ENCODE results near the gene CHERP. TPM values are rescaled to one million over a fixed set of nuclear protein-coding genes. Genes with fewer than 3 reads are reported as not detected.

Gene CHERP
- total RNA-seq, 1 donor from 2014 or later, result 78.4 TPM

DNA sequence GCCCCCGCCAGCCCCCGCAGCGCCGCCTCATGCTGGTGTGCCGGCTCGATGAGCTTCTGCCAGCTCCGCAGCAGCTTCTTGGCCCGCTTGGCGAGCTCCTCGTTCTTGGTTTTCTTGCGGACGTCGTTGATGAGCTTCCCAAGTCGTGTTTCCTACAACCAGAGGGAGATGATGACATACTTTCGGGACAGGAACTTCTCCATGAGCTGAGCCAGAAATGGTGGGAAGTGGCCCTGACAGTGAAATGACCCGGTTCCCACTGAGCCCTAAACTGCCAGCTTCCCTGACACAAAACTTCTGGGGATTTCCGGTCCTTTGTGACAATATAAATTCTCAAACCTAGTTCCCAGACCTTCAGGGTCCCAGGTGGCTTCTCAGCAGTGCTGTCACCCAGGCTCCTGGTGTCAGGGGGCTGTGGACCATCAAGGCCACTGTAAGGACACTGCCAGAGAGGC, 35.3 kb upstream of the CHERP start:
- Mint-ChIP-seq H3K9me3 (no peaks in the 10 kb centered on the region), H3K27me3 (ENCODE audit: low read depth) (no peaks in the 10 kb centered on the region), H3K4me3 (no peak overlapping the region), H3K36me3 (peaks cover 13% of the 10 kb centered on the region), H3K27ac (no peak overlapping the region), H3K4me1 (peaks cover 15% of the 10 kb centered on the region)
- no peak for DNase-seq (ENCODE audit: low spot score in 2 of 2, unreplicated experiment in 2 of 2)
- TF ChIP-seq, protein P1, sequence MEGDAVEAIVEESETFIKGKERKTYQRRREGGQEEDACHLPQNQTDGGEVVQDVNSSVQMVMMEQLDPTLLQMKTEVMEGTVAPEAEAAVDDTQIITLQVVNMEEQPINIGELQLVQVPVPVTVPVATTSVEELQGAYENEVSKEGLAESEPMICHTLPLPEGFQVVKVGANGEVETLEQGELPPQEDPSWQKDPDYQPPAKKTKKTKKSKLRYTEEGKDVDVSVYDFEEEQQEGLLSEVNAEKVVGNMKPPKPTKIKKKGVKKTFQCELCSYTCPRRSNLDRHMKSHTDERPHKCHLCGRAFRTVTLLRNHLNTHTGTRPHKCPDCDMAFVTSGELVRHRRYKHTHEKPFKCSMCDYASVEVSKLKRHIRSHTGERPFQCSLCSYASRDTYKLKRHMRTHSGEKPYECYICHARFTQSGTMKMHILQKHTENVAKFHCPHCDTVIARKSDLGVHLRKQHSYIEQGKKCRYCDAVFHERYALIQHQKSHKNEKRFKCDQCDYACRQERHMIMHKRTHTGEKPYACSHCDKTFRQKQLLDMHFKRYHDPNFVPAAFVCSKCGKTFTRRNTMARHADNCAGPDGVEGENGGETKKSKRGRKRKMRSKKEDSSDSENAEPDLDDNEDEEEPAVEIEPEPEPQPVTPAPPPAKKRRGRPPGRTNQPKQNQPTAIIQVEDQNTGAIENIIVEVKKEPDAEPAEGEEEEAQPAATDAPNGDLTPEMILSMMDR (IDR thresholded peaks at IDR 0.05; ENCODE audit: unreplicated experiment), result no peak

- Mint-ChIP-seq H3K36me3 (peaks cover 13% of the 10 kb centered on the region), H3K4me3 (no peak overlapping the region), H3K27me3 (ENCODE audit: low read depth) (no peaks in the 10 kb centered on the region), H3K4me1 (peaks cover 18% of the 10 kb centered on the region), H3K9me3 (no peaks in the 10 kb centered on the region), H3K27ac (no peak overlapping the region)
- no peak for DNase-seq (ENCODE audit: low spot score in 2 of 2, unreplicated experiment in 2 of 2)
- TF ChIP-seq, protein P1 (IDR thresholded peaks at IDR 0.05; ENCODE audit: unreplicated experiment), result no peak
Measured at GRCh38 chr19:16576690-16577530, 34.7 kb upstream of the CHERP start.

- Mint-ChIP-seq H3K4me1 (peaks cover 24% of the 10 kb centered on the region), H3K36me3 (peaks cover 13% of the 10 kb centered on the region), H3K27me3 (ENCODE audit: low read depth) (no peaks in the 10 kb centered on the region), H3K9me3 (no peaks in the 10 kb centered on the region), H3K4me3 (no peak overlapping the region), H3K27ac (no peak overlapping the region)
- DNase-seq (ENCODE audit: low spot score in 2 of 2, unreplicated experiment in 2 of 2), result no peak
- TF ChIP-seq, protein P1 (IDR thresholded peaks at IDR 0.05; ENCODE audit: unreplicated experiment), result no peak
Measured at GRCh38 chr19:16575861-16576689, 33.8 kb upstream of the CHERP start.

DNA sequence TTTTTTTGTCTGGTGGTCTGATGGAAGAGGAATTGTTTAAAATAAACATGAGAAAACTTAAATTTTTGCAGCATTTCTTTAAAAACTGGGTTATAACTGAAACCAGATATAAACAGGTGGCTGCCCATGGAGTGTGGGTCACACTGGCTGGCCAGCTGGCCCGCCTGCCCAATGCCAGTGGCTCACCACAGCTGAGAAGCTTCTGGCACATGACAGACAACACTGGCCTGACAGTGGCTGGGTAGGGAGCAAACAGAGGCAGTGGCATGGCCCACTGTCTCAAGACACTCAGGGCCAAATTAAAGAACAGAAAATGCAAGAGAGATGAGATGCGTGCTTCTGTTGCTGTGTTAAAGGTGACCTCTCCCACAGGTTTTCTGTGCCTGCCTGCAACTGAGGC, 33.0 kb upstream of the CHERP start:
- Mint-ChIP-seq H3K4me3 (no peak overlapping the region), H3K36me3 (peaks cover 13% of the 10 kb centered on the region), H3K27ac (peak overlapping the region; percentile 30), H3K9me3 (no peaks in the 10 kb centered on the region), H3K27me3 (ENCODE audit: low read depth) (no peaks in the 10 kb centered on the region), H3K4me1 (peaks cover 26% of the 10 kb centered on the region)
- TF ChIP-seq, protein P1 (IDR thresholded peaks at IDR 0.05; ENCODE audit: unreplicated experiment), result no peak
- DNase-seq (ENCODE audit: low spot score in 2 of 2, unreplicated experiment in 2 of 2), result no peak

DNA sequence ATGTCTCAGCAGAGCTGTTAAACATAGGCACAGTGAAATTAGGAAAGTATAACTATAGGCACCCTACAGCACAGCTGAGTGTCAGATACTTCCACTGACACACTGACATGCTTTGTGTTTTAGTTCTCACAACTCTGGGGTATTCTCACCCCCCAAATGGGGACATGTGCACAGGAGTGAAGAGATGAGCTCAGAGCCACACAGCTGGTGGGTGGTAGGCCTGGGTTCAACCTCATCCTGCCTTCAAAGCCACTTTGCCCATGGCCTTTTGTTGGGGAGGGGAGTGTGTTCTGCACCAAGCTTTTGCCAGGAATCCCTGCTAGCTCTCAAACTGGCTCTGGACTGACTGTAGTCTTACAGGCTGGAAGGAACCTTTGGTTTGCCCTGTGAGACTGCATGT, 31.7 kb upstream of the CHERP start:
- no peak for DNase-seq (ENCODE audit: low spot score in 2 of 2, unreplicated experiment in 2 of 2)
- Mint-ChIP-seq H3K9me3 (no peaks in the 10 kb centered on the region), H3K4me3 (peak overlapping the region; percentile 93), H3K27ac (peak overlapping the region; percentile 36), H3K36me3 (peaks cover 13% of the 10 kb centered on the region), H3K27me3 (ENCODE audit: low read depth) (no peaks in the 10 kb centered on the region), H3K4me1 (peaks cover 26% of the 10 kb centered on the region)
- TF ChIP-seq, protein P1 (IDR thresholded peaks at IDR 0.05; ENCODE audit: unreplicated experiment), result no peak
